ENCODE results near the gene PACC1. TPM values are rescaled to one million over a fixed set of nuclear protein-coding genes. Genes with fewer than 3 reads are reported as not detected.

The PACC1 gene
- total RNA-seq, 1 experiment from 2014 or later, result 17.6 TPM

DNA sequence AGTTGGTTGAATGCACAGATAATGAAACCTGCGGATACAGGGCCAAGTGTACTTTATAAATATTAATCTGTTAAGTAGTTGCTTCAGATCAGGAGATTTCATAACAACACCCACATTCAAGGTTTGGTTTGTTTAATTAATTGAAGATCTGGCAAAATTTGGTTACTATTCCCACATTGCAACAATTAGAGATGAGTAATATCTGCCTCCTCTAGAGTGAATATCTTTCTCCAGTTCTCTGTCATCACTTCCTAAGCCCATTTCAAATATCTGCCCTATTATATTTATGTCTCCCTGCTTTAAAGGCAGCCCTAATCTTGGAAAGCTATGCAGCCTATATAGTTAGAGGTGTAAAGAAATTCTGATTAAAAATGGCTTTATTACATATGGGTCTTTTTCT lies 68.1 kb downstream of the PACC1 start (continued):
- TF ChIP-seq SRF (IDR thresholded peaks at IDR 0.05; ENCODE audit: low read depth), result no peak
- no peak for TF ChIP-seq TCF7L2 (IDR thresholded peaks at IDR 0.05; ENCODE audit: borderline replicate concordance, extremely low read depth, insufficient read depth, insufficient read length)
- TF ChIP-seq FOSL1 (IDR thresholded peaks at IDR 0.05; ENCODE audit: low read depth), result no peak
- no peak for TF ChIP-seq EZH2phosphoT487 (IDR thresholded peaks at IDR 0.05; ENCODE audit: borderline replicate concordance)
- TF ChIP-seq ZFX (IDR thresholded peaks at IDR 0.05), result no peak
- no peak for TF ChIP-seq SP1 (IDR thresholded peaks at IDR 0.05; ENCODE audit: low read depth)

DNA sequence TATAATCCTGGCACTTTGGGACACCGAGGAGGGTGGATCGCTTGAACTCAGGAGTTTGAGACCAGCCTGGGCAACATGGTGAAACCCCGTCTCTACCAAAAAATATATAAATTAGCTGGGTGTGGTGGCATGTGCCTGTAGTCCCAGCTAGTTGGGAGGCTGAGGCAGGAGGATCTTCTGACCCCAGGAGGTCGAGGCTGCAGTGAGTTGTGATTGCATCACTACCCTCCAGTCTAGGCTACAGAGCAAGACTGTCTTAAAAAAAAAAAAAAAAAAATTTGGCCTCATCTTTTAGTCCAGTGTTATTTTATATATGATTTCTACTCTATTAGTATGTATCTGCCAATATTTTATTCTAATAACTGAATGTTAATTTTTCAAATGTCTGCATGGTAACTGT lies 69.8 kb downstream of the PACC1 start:
- H3K36me3 ChIP-seq (ENCODE audit: control insufficient read depth in 1 of 2, insufficient read depth in 2 of 2, low read length in 2 of 2), result peaks cover 4 to 12% of the 10 kb centered on the region in 2 experiments; a peak in 2 of 4 replicates
- H2AFZ ChIP-seq (ENCODE audit: low read depth, low read length, poor library complexity, severe bottlenecking), result no peak overlapping the region
- H4K20me1 ChIP-seq (ENCODE audit: insufficient read depth), result no peaks in the 10 kb centered on the region
- ATAC-seq, result no peak
- H3K27ac ChIP-seq (ENCODE audit: low read depth, low read length), result no peak overlapping the region
- intact Hi-C loops (cut with micrococcal nuclease), result no loop called here
- CTCF ChIA-PET, result interaction anchor here (0.7 to 1.0 kb wide), 2 partner anchors 274 to 309 kb away, joined by 3 read pairs; partner anchors contain the start of genes DTL and INTS7
- no peak for DNase-seq (ENCODE audit: low read depth, low spot score)
- H3K4me3 ChIP-seq (replicated peaks in 1 of 2; ENCODE audit: low read depth in 1 of 2, low read length in 2 of 2), result no peak overlapping the region
- H3K9me3 ChIP-seq (ENCODE audit: control insufficient read depth in 1 of 2, insufficient read depth in 1 of 2, low read depth in 1 of 2, low read length in 2 of 2), result no peaks in the 10 kb centered on the region
- no TSS peak for BruUV-seq (replicated peaks)
- no peaks in the 10 kb centered on the region for H3K4me1 ChIP-seq (ENCODE audit: control insufficient read depth in 1 of 2, insufficient read depth in 2 of 2, low read length in 2 of 2)
- H3K27me3 ChIP-seq (ENCODE audit: insufficient read depth, low read length), result no peaks in the 10 kb centered on the region
- RAD21 ChIA-PET (ENCODE audit: low non-redundant PET in 1 of 2, low total read pairs in 2 of 2, uncharacterized antibody in 2 of 2, unreplicated experiment in 2 of 2), result no interaction called here
- H3K9ac ChIP-seq (ENCODE audit: low read length), result no peak overlapping the region
- no peaks in the 10 kb centered on the region for H3K9me2 ChIP-seq (ENCODE audit: insufficient read depth)
- H3K79me2 ChIP-seq (ENCODE audit: insufficient read depth, low read length), result no peaks in the 10 kb centered on the region; the same call in 1 of the 2 replicates
- POLR2A ChIA-PET, result no interaction called here
- no peak overlapping the region for H3K4me2 ChIP-seq (ENCODE audit: low read length)
- TF ChIP-seq TCF7L2 (IDR thresholded peaks at IDR 0.05; ENCODE audit: borderline replicate concordance, extremely low read depth, insufficient read depth, insufficient read length) (no peak), EZH2phosphoT487 (IDR thresholded peaks at IDR 0.05; ENCODE audit: borderline replicate concordance) (no peak), SP1 (IDR thresholded peaks at IDR 0.05; ENCODE audit: low read depth) (no peak), JUND (IDR thresholded peaks at IDR 0.05) (no peak), CEBPB (IDR thresholded peaks at IDR 0.05; ENCODE audit: low read depth) (no peak), FOSL1 (IDR thresholded peaks at IDR 0.05; ENCODE audit: low read depth) (no peak), CBX3 (IDR thresholded peaks at IDR 0.05; ENCODE audit: low read depth) (no peak), ZFX (IDR thresholded peaks at IDR 0.05) (no peak), RAD21 (IDR thresholded peaks at IDR 0.05; ENCODE audit: low read depth) (no peak), ZNF274 (IDR thresholded peaks at IDR 0.05; ENCODE audit: low read depth, low read length) (no peak), ELF1 (IDR thresholded peaks at IDR 0.05; ENCODE audit: borderline replicate concordance, low read depth) (no peak)
- TF ChIP-seq, protein P1, sequence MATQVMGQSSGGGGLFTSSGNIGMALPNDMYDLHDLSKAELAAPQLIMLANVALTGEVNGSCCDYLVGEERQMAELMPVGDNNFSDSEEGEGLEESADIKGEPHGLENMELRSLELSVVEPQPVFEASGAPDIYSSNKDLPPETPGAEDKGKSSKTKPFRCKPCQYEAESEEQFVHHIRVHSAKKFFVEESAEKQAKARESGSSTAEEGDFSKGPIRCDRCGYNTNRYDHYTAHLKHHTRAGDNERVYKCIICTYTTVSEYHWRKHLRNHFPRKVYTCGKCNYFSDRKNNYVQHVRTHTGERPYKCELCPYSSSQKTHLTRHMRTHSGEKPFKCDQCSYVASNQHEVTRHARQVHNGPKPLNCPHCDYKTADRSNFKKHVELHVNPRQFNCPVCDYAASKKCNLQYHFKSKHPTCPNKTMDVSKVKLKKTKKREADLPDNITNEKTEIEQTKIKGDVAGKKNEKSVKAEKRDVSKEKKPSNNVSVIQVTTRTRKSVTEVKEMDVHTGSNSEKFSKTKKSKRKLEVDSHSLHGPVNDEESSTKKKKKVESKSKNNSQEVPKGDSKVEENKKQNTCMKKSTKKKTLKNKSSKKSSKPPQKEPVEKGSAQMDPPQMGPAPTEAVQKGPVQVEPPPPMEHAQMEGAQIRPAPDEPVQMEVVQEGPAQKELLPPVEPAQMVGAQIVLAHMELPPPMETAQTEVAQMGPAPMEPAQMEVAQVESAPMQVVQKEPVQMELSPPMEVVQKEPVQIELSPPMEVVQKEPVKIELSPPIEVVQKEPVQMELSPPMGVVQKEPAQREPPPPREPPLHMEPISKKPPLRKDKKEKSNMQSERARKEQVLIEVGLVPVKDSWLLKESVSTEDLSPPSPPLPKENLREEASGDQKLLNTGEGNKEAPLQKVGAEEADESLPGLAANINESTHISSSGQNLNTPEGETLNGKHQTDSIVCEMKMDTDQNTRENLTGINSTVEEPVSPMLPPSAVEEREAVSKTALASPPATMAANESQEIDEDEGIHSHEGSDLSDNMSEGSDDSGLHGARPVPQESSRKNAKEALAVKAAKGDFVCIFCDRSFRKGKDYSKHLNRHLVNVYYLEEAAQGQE (IDR thresholded peaks at IDR 0.05; ENCODE audit: low read depth), result no peak
- TF ChIP-seq, protein P2, sequence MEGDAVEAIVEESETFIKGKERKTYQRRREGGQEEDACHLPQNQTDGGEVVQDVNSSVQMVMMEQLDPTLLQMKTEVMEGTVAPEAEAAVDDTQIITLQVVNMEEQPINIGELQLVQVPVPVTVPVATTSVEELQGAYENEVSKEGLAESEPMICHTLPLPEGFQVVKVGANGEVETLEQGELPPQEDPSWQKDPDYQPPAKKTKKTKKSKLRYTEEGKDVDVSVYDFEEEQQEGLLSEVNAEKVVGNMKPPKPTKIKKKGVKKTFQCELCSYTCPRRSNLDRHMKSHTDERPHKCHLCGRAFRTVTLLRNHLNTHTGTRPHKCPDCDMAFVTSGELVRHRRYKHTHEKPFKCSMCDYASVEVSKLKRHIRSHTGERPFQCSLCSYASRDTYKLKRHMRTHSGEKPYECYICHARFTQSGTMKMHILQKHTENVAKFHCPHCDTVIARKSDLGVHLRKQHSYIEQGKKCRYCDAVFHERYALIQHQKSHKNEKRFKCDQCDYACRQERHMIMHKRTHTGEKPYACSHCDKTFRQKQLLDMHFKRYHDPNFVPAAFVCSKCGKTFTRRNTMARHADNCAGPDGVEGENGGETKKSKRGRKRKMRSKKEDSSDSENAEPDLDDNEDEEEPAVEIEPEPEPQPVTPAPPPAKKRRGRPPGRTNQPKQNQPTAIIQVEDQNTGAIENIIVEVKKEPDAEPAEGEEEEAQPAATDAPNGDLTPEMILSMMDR (IDR thresholded peaks at IDR 0.05 in 2 of 3, conservative IDR thresholded peaks at IDR 0.05 in 1 of 3; ENCODE audit: borderline replicate concordance in 1 of 3, insufficient read depth in 1 of 3, low read depth in 2 of 3, low read length in 2 of 3), result no peak
- TF ChIP-seq, protein P3, sequence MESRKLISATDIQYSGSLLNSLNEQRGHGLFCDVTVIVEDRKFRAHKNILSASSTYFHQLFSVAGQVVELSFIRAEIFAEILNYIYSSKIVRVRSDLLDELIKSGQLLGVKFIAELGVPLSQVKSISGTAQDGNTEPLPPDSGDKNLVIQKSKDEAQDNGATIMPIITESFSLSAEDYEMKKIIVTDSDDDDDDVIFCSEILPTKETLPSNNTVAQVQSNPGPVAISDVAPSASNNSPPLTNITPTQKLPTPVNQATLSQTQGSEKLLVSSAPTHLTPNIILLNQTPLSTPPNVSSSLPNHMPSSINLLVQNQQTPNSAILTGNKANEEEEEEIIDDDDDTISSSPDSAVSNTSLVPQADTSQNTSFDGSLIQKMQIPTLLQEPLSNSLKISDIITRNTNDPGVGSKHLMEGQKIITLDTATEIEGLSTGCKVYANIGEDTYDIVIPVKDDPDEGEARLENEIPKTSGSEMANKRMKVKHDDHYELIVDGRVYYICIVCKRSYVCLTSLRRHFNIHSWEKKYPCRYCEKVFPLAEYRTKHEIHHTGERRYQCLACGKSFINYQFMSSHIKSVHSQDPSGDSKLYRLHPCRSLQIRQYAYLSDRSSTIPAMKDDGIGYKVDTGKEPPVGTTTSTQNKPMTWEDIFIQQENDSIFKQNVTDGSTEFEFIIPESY (IDR thresholded peaks at IDR 0.05; ENCODE audit: extremely low read depth, insufficient replicate concordance, low read length), result no peak

Measured in HCT116 (cell line).